ENCODE measurements around the gene ZC2HC1B. TPM values are rescaled to one million over a fixed set of nuclear protein-coding genes. Genes with fewer than 3 reads are reported as not detected.
A peak's percentile ranks its signal among the peaks of the same experiment; 100 is the strongest.

Gene ZC2HC1B
- total and polyA plus RNA-seq, 4 donors, result 0.28 TPM; not detected in 3

GRCh38 chr6:143882401-143882930 lies 18.2 kb downstream of the ZC2HC1B start:
- DNase-seq (peak in 1 of 3 donors; percentile 15), ATAC-seq (ENCODE audit: insufficient read depth, low FRiP score) (no peak)
- Histone ChIP-seq H3K4me3 (no peak overlapping the region), H3K36me3 (ENCODE audit: control insufficient read depth in 4 of 4, insufficient read depth in 4 of 4, low read length in 4 of 4) (peaks cover 0 to 3% (median 0%) of the 10 kb centered on the region in 4 donors), H3K27ac (ENCODE audit: low read depth in 1 of 2, low read length in 1 of 2) (no peak overlapping the region), H3K9me3 (ENCODE audit: control insufficient read depth in 4 of 4, insufficient read depth in 3 of 4, low read length in 3 of 4) (peaks cover 0 to 3% (median 1%) of the 10 kb centered on the region in 4 donors), H3K4me1 (ENCODE audit: control insufficient read depth in 5 of 5, insufficient read depth in 5 of 5, low read length in 5 of 5) (peaks cover 0 to 10% (median 0%) of the 10 kb centered on the region in 5 donors), H3K27me3 (ENCODE audit: control insufficient read depth in 3 of 3, insufficient read depth in 3 of 3, low read length in 2 of 3) (no peaks in the 10 kb centered on the region), H3K9ac (ENCODE audit: insufficient read depth in 1 of 2, low read length in 2 of 2) (no peak overlapping the region)
- TF ChIP-seq, protein P1, sequence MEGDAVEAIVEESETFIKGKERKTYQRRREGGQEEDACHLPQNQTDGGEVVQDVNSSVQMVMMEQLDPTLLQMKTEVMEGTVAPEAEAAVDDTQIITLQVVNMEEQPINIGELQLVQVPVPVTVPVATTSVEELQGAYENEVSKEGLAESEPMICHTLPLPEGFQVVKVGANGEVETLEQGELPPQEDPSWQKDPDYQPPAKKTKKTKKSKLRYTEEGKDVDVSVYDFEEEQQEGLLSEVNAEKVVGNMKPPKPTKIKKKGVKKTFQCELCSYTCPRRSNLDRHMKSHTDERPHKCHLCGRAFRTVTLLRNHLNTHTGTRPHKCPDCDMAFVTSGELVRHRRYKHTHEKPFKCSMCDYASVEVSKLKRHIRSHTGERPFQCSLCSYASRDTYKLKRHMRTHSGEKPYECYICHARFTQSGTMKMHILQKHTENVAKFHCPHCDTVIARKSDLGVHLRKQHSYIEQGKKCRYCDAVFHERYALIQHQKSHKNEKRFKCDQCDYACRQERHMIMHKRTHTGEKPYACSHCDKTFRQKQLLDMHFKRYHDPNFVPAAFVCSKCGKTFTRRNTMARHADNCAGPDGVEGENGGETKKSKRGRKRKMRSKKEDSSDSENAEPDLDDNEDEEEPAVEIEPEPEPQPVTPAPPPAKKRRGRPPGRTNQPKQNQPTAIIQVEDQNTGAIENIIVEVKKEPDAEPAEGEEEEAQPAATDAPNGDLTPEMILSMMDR (IDR thresholded peaks at IDR 0.05; ENCODE audit: control extremely low read depth, extremely low read depth), result no peak
- 79 to 88% methylated on average over 2 of the region's 2 CpGs for WGBS, 2 donors

DNA sequence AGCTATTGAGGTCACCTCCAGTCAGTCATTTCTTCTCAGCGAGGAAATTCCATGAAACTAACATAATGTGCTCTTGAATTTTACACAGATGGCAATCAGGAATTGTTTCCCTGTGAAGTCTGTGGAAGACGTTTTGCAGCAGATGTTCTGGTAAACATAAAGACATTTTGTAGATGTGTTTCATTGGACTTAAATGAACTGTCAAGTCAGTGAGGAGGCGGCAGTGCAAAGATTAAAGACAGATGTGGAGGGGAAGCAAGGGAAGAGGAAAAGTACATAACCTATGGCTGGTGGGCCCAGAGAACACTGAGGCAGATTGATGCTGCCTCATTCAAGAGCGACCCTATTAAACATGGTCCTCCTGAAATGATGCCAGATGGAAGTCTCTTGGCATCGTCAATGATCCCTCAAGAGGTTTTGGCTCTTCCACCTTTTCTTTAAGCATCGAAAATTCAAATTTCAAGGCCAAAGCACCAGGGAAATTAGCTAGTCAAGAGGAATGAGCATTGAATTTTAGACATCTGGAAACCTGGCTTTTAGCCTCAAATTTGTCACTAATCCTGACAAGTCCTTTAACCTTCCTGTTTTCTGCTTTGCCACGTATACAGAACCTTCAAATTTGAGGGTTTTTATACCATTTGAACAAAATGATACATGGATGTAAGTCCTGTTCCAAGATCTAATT lies 20.1 kb downstream of the ZC2HC1B start:
- 81 to 84% methylated on average over 7 of the region's 7 CpGs for WGBS, 2 donors
- DNase-seq (peak in 2 of 3 donors; percentile 63 to 71), ATAC-seq (ENCODE audit: insufficient read depth, low FRiP score) (no peak)

DNA sequence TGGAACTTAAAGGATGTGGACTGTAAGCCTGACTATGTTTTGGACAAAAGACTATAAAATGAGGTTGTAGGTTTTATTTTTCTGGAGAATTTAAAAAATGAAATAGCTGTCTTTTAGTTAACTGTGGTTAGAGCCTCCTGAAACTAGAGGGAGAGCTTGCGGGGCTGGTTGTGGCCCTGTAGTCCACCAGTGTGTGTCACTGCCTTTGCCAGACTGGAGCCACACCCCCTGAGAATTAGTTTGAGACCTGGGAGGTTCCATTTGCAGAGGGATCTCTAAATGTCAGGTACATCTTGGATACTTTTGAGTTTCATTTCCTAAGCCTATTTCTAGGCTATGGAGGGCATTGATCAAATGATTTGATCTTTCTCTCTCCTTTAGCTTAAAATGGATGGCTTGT lies 20.8 kb downstream of the ZC2HC1B start:
- TF ChIP-seq, protein P1 (IDR thresholded peaks at IDR 0.05; ENCODE audit: control extremely low read depth, extremely low read depth), result no peak
- no peak for ATAC-seq (ENCODE audit: insufficient read depth, low FRiP score)
- Histone ChIP-seq H3K36me3 (ENCODE audit: control insufficient read depth in 4 of 4, insufficient read depth in 4 of 4, low read length in 4 of 4) (peaks cover 0 to 3% (median 0%) of the 10 kb centered on the region in 4 donors), H3K9me3 (ENCODE audit: control insufficient read depth in 4 of 4, insufficient read depth in 3 of 4, low read length in 3 of 4) (no peaks in the 10 kb centered on the region), H3K4me3 (no peak overlapping the region), H3K4me1 (ENCODE audit: control insufficient read depth in 5 of 5, insufficient read depth in 5 of 5, low read length in 5 of 5) (peaks cover 0 to 10% (median 0%) of the 10 kb centered on the region in 5 donors), H3K9ac (ENCODE audit: insufficient read depth in 1 of 2, low read length in 2 of 2) (no peak overlapping the region), H3K27me3 (ENCODE audit: control insufficient read depth in 3 of 3, insufficient read depth in 3 of 3, low read length in 2 of 3) (no peaks in the 10 kb centered on the region), H3K27ac (ENCODE audit: low read depth in 1 of 2, low read length in 1 of 2) (no peak overlapping the region)
- 98 to 100% methylated on average over 1 of the region's 1 CpG for WGBS, 2 donors
- DNase-seq, result no peak

More for the DNA sequence above, 20.1 kb downstream of the ZC2HC1B start:
- no peaks in the 10 kb centered on the region for H3K27me3 ChIP-seq (ENCODE audit: control insufficient read depth in 3 of 3, insufficient read depth in 3 of 3, low read length in 2 of 3)
- H3K36me3 ChIP-seq (ENCODE audit: control insufficient read depth in 4 of 4, insufficient read depth in 4 of 4, low read length in 4 of 4), result peaks cover 0 to 3% (median 0%) of the 10 kb centered on the region in 4 donors
- peaks cover 0 to 10% (median 0%) of the 10 kb centered on the region in 5 donors for H3K4me1 ChIP-seq (ENCODE audit: control insufficient read depth in 5 of 5, insufficient read depth in 5 of 5, low read length in 5 of 5)
- TF ChIP-seq, protein P1 (IDR thresholded peaks at IDR 0.05; ENCODE audit: control extremely low read depth, extremely low read depth), result no peak
- H3K9ac ChIP-seq (ENCODE audit: insufficient read depth in 1 of 2, low read length in 2 of 2), result no peak overlapping the region
- no peak overlapping the region for H3K27ac ChIP-seq (ENCODE audit: low read depth in 1 of 2, low read length in 1 of 2)
- H3K4me3 ChIP-seq, result no peak overlapping the region
- H3K9me3 ChIP-seq (ENCODE audit: control insufficient read depth in 4 of 4, insufficient read depth in 3 of 4, low read length in 3 of 4), result no peaks in the 10 kb centered on the region

Data from lung (tissue), 12 donors.